ENCODE results near the gene ACTN3.
"Not testable (repeated sequence)": the region's sequence is repeated elsewhere in the genome, so short reads cannot be mapped to it uniquely, and the experiment has no call there.

Gene ACTN3

DNA sequence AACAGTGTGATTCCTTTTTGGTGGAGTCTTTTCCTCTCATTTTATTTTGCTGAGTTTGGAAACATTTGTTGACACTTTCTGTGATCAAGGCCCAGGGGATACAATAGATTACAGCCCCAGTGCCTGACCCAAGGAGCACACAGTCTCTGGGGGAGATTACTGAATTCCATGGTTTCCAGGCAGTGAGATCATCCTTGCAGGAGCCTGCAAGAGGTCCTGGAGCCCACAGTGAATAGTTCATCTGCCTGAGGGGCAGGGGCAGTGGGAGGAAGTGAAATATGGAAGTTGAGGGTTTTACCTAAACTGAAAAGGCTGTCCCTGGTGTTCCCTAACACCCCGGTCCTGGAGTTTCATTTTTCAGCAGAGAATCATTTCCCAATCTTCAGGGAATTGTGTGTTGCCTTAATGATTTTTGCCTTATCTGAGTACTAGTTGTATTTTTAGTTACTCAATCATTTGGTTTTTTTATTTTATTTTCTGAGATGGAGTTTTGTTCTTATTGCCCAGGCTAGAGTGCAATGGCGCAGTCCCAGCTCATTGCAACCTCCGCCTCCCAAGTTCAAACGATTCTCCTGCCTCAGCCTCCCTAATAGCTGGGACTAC is 54.0 kb downstream of the ACTN3 start:
- Histone ChIP-seq H3K9me3 (ENCODE audit: control insufficient read depth, low read length) (no peaks in the 10 kb centered on the region), H3K27me3 (ENCODE audit: control insufficient read depth, insufficient read depth, low read length) (no peaks in the 10 kb centered on the region), H3K27ac (no peak overlapping the region), H3K9ac (no peak overlapping the region), H3K36me3 (ENCODE audit: control insufficient read depth, insufficient read depth, low read length) (no peaks in the 10 kb centered on the region), H3K4me3 (ENCODE audit: low read depth, low read length) (no peak overlapping the region), H3K79me2 (no peaks in the 10 kb centered on the region), H3K4me2 (ENCODE audit: low read length) (no peak overlapping the region), H3K4me1 (no peaks in the 10 kb centered on the region), H2AFZ (no peak overlapping the region)
- TF ChIP-seq, protein P1, sequence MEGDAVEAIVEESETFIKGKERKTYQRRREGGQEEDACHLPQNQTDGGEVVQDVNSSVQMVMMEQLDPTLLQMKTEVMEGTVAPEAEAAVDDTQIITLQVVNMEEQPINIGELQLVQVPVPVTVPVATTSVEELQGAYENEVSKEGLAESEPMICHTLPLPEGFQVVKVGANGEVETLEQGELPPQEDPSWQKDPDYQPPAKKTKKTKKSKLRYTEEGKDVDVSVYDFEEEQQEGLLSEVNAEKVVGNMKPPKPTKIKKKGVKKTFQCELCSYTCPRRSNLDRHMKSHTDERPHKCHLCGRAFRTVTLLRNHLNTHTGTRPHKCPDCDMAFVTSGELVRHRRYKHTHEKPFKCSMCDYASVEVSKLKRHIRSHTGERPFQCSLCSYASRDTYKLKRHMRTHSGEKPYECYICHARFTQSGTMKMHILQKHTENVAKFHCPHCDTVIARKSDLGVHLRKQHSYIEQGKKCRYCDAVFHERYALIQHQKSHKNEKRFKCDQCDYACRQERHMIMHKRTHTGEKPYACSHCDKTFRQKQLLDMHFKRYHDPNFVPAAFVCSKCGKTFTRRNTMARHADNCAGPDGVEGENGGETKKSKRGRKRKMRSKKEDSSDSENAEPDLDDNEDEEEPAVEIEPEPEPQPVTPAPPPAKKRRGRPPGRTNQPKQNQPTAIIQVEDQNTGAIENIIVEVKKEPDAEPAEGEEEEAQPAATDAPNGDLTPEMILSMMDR (IDR thresholded peaks at IDR 0.05) = no peak

DNA sequence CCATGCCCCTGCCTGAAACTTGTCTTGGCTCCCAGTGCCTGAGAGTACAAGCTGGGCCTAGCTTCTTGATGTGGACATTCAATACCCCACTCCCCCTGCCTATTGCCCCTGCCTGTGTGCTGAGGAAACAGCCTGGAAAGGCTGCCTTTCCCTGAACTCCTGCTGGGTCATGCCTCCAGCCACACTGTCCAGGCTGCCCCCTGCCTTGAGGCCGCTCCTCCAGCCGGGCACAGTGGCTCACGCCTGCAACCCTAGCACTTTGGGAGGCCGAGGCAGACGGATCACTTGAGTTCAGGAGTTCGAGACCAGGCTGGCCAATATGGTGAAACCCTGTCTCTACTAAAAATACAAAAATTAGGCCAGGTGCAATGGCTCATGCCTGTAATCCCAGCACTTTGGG is 56.4 kb downstream of the ACTN3 start:
- Histone ChIP-seq H3K4me1 (no peaks in the 10 kb centered on the region), H3K9me3 (ENCODE audit: control insufficient read depth, low read length) (no peaks in the 10 kb centered on the region), H2AFZ (no peak overlapping the region), H3K4me2 (ENCODE audit: low read length) (no peak overlapping the region), H3K36me3 (ENCODE audit: control insufficient read depth, insufficient read depth, low read length) (no peaks in the 10 kb centered on the region), H3K27ac (no peak overlapping the region), H3K79me2 (no peaks in the 10 kb centered on the region), H3K9ac (no peak overlapping the region), H3K4me3 (ENCODE audit: low read depth, low read length) (no peak overlapping the region), H3K27me3 (ENCODE audit: control insufficient read depth, insufficient read depth, low read length) (no peaks in the 10 kb centered on the region)
- TF ChIP-seq, protein P1 (IDR thresholded peaks at IDR 0.05) = no peak

DNA sequence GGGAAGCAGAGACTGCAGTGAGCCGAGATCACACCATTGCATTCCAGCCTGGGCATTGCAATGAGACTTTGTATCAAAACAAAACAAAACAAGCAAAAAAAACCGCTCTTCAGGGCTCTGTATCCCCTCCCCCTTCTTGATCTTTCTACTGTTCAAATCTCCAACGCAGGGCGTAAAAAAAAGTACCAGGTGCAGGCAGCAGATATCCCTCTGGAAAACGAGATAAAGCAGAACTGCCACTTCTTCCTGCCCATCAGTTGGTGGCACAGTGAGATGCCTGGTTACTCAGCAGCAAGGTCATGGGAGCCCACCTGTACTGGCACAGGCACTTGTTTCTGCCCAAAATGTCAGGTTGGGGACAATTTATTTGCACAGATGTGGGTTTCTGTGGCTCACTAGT is 57.5 kb downstream of the ACTN3 start:
- Histone ChIP-seq H3K27ac (no peak overlapping the region), H3K4me3 (ENCODE audit: low read depth, low read length) (no peak overlapping the region), H3K79me2 (no peaks in the 10 kb centered on the region), H3K36me3 (ENCODE audit: control insufficient read depth, insufficient read depth, low read length) (no peaks in the 10 kb centered on the region), H3K4me1 (no peaks in the 10 kb centered on the region), H3K4me2 (ENCODE audit: low read length) (no peak overlapping the region), H3K27me3 (ENCODE audit: control insufficient read depth, insufficient read depth, low read length) (no peaks in the 10 kb centered on the region), H3K9me3 (ENCODE audit: control insufficient read depth, low read length) (no peaks in the 10 kb centered on the region), H3K9ac (no peak overlapping the region), H2AFZ (no peak overlapping the region)
- TF ChIP-seq, protein P1 (IDR thresholded peaks at IDR 0.05) = no peak

DNA sequence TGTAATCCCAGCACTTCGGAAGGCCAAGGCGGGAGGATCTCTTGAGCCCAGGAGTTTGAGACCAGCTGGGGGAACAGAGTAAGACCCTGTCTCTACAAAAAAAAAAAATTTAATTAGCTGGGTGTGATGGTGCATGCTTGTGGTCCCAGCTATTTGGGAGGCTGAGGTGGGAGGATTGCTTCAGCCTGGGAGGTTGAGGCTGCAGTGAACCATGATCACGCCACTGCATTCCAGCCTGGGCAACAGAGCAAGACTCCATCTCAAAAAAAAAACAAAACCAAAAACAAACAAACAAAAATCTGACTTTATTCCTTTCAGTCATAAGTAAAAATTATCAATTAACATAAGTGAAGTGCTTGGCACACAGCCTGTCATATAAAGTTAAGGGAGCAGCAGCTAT is 59.9 kb downstream of the ACTN3 start:
- not testable (repeated sequence) for H3K36me3 ChIP-seq (ENCODE audit: control insufficient read depth, insufficient read depth, low read length); H3K79me2 ChIP-seq; H3K9ac ChIP-seq; H3K4me3 ChIP-seq (ENCODE audit: low read depth, low read length); H3K4me2 ChIP-seq (ENCODE audit: low read length); H3K9me3 ChIP-seq (ENCODE audit: control insufficient read depth, low read length); H2AFZ ChIP-seq; H3K27me3 ChIP-seq (ENCODE audit: control insufficient read depth, insufficient read depth, low read length); H3K4me1 ChIP-seq; H3K27ac ChIP-seq

DNA sequence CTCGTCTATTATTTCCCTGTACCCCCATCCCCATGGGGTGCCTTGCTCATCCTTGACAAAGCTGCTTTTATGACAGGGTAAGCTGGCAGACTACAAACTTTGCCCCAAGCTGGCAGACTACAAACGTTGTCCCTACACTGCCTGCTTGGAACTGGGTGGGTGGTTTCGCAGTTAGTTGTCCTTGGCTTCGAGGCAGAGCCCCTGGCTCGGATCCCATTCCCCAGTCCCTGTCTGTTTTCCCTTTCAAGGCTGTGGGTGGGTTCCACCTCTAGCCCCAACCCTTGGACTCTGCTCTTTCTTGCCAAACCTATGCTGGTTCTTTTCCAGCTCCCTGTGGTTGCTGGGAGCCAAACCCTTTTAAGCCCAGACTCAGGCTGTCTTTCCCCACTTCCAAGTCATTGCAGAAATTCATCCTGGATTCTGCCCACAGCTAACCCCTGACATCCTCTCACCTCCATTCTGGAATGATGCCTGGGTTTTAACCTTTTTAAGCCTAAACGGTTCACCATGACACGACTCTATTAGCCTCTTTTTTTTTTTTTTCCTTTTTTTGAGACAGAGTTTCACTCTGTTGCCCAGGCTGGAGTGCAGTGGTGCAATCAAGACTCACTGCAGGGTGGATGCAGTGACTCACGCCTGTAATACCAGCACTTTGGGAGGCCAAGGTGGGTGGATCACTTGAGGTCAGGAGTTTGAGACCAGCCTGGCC is 60.6 kb downstream of the ACTN3 start:
- TF ChIP-seq, protein P1 (IDR thresholded peaks at IDR 0.05) = no peak
- Histone ChIP-seq H3K9ac (no peak overlapping the region), H3K4me2 (ENCODE audit: low read length) (no peak overlapping the region)

More for the DNA sequence above, 60.6 kb downstream of the ACTN3 start:
- no peaks in the 10 kb centered on the region for H3K9me3 ChIP-seq (ENCODE audit: control insufficient read depth, low read length)
- no peaks in the 10 kb centered on the region for H3K36me3 ChIP-seq (ENCODE audit: control insufficient read depth, insufficient read depth, low read length)
- H3K79me2 ChIP-seq = no peaks in the 10 kb centered on the region
- no peaks in the 10 kb centered on the region for H3K4me1 ChIP-seq
- H3K4me3 ChIP-seq (ENCODE audit: low read depth, low read length) = no peak overlapping the region
- no peak overlapping the region for H3K27ac ChIP-seq
- H3K27me3 ChIP-seq (ENCODE audit: control insufficient read depth, insufficient read depth, low read length) = no peaks in the 10 kb centered on the region
- H2AFZ ChIP-seq = no peak overlapping the region

All from parathyroid adenoma (tissue), 2 donors.